NCI-H748 (cell line): ENCODE data around the gene PKNOX1.
A peak's percentile ranks its signal among the peaks of the same experiment; 100 is the strongest.
"Not testable (repeated sequence)": the region's sequence is repeated elsewhere in the genome, so short reads cannot be mapped to it uniquely, and the experiment has no call there.

Experiments used
- DNase-seq: peaks from one replicate; lab custom pipeline; 2025; ENCODE audit not compliant: unreplicated experiment; lab: John Stamatoyannopoulos, UW

PKNOX1 gene

GRCh38 chr21:42973991-42974831 lies at the start of gene PKNOX1:
TSS of gene PKNOX1 (plus strand) at chr21:42974562. CDS start at chr21:43004382, 29,820 bp downstream.
- peak; percentile 98 for DNase-seq

GRCh38 chr21:42925114-42925926 lies 49.0 kb upstream of the PKNOX1 start, which contains the start of gene ERVH48-1:
TSS of gene ERVH48-1 (minus strand) at chr21:42925630. CDS start at chr21:42919006, 6,624 bp downstream.
- DNase-seq = no peak

- DNase-seq = not testable (repeated sequence)
These were observed 46.7 kb upstream of the PKNOX1 start for GRCh38 chr21:42927474-42928200.

- no peak for DNase-seq
These were observed 44.4 kb upstream of the PKNOX1 start for GRCh38 chr21:42929969-42930368.

GRCh38 chr21:42931560-42932235 lies 42.7 kb upstream of the PKNOX1 start:
- DNase-seq = no peak

GRCh38 chr21:42932378-42933136 lies 41.8 kb upstream of the PKNOX1 start:
- DNase-seq = not testable (repeated sequence)

- DNase-seq = peak; percentile 81
These were observed 41.0 kb upstream of the PKNOX1 start for GRCh38 chr21:42933137-42933970.

- not testable (repeated sequence) for DNase-seq
These were observed 40.4 kb upstream of the PKNOX1 start for GRCh38 chr21:42933973-42934372.

GRCh38 chr21:42936360-42936759 lies 38.0 kb upstream of the PKNOX1 start:
- not testable (repeated sequence) for DNase-seq

GRCh38 chr21:42937034-42937940 lies 37.1 kb upstream of the PKNOX1 start:
- not testable (repeated sequence) for DNase-seq

- DNase-seq = no peak
These were observed 36.3 kb upstream of the PKNOX1 start for GRCh38 chr21:42937960-42938605.

- not testable (repeated sequence) for DNase-seq
These were observed 35.8 kb upstream of the PKNOX1 start for GRCh38 chr21:42938606-42938995.

- no peak for DNase-seq
These were observed 34.6 kb upstream of the PKNOX1 start for GRCh38 chr21:42939582-42940413.

GRCh38 chr21:42941696-42942085 lies 32.7 kb upstream of the PKNOX1 start:
- DNase-seq = peak; percentile 58

GRCh38 chr21:42942244-42942643 lies 32.1 kb upstream of the PKNOX1 start:
- no peak for DNase-seq

- not testable (repeated sequence) for DNase-seq
These were observed 25.1 kb upstream of the PKNOX1 start for GRCh38 chr21:42949094-42949755.
